Ovary (tissue), 3 donors: ENCODE data around the gene HLA-DPA1.

Experiments
- POLR2A ChIP-seq: fragments of 450-650 bp; IDR thresholded peaks from one replicate; pipeline ENCODE4 v1.6.1; 2017; ENCODE audit warnings: antibody characterized with exemption, mild to moderate bottlenecking, moderate library complexity
- TF ChIP-seq, protein P1 (sequence below), 3 donors: fragments of 450-650 bp in 2 of 3; fragments of 200-600 bp in 1 of 3; IDR thresholded peaks; one replicate each; pipeline versions ENCODE4 v1.5.1 to v1.8.0; 2016 to 2022; ENCODE audit warnings: antibody characterized with exemption in 3 of 3, mild to moderate bottlenecking in 1 of 3
- donor health status: DM: no; HTN: no; CAD: no.

DNA sequence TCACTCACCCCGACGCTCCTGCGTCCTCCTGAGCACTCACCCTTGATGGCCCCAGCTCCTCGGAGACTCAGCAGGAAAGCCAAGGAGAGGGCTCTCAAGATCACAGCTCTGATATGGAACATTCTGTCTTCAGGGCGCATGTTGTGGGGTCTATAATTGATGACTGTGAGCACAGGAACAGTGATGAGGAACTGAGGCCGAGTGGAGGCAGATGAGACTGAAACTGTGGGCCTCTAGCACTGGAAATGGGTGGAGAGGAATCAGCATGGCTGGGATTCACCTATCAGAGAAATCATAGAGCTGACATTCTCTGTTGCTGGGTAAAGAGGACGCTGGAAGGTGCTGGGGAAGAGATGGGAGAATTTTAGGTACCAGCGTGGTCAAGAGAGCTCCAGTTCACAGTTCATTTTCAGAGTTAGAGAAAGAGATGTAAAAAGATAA lies at the start of gene HLA-DPA1:
- no peak for TF ChIP-seq POLR2A
- TF ChIP-seq, protein P1, sequence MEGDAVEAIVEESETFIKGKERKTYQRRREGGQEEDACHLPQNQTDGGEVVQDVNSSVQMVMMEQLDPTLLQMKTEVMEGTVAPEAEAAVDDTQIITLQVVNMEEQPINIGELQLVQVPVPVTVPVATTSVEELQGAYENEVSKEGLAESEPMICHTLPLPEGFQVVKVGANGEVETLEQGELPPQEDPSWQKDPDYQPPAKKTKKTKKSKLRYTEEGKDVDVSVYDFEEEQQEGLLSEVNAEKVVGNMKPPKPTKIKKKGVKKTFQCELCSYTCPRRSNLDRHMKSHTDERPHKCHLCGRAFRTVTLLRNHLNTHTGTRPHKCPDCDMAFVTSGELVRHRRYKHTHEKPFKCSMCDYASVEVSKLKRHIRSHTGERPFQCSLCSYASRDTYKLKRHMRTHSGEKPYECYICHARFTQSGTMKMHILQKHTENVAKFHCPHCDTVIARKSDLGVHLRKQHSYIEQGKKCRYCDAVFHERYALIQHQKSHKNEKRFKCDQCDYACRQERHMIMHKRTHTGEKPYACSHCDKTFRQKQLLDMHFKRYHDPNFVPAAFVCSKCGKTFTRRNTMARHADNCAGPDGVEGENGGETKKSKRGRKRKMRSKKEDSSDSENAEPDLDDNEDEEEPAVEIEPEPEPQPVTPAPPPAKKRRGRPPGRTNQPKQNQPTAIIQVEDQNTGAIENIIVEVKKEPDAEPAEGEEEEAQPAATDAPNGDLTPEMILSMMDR (IDR thresholded peaks at IDR 0.05), result no peak
